HCT116 (cell line): ENCODE results near the gene UBE2O. TPM values are rescaled to one million over a fixed set of nuclear protein-coding genes. Genes with fewer than 3 reads are reported as not detected.

Source experiments
- ATAC-seq: fragments of 200-7000 bp; cut with Tn5 transposase; 2 replicates; pipeline ENCODE4 v1.9.1; 2020; ENCODE audit warnings: mild to moderate bottlenecking, moderate library complexity
- BruUV-seq: library from RNA; stranded (reverse); fragments of 400-500 nt; replicated peaks from 2 replicates; lab custom pipeline; 2021; lab: Mats Ljungman, UMichigan
- CTCF ChIA-PET: fragments of 300-600 bp; sonication (Branson Sonifier 250); formaldehyde crosslinking; loops from one replicate; lab custom pipeline; 2021; ENCODE audit warnings: antibody characterized with exemption; lab: Charles Lee
- POLR2A ChIA-PET: fragments of 300-600, 350-600 bp; sonication (Branson Sonifier 250); formaldehyde crosslinking; loops from one replicate; lab custom pipeline; 2021; ENCODE audit warnings: antibody characterized with exemption; lab: Charles Lee
- RAD21 ChIA-PET, 2 experiments: fragments of 300-600 bp; sonication (Branson Sonifier 250); formaldehyde crosslinking; loops; one replicate each; lab custom pipeline; 2023; ENCODE audit warnings: low total read pairs in 2 of 2; ENCODE audit not compliant: uncharacterized antibody in 2 of 2, unreplicated experiment in 2 of 2, low non-redundant PET in 1 of 2; lab: Charles Lee
- DNase-seq: peaks from one replicate; pipeline ENCODE4 v3.0.0-alpha.2; 2010; ENCODE audit warnings: low read depth, low spot score
- H2AFZ ChIP-seq: fragments of 200-600 bp; shearing (Covaris generic), sonication (generic); 2 replicates; pipeline ENCODE4 v1.6.1; 2017; ENCODE audit warnings: low read depth, mixed run types, mixed read lengths, antibody characterized with exemption, low read length; ENCODE audit not compliant: poor library complexity, severe bottlenecking
- H3K27ac ChIP-seq: 2 replicates; pipeline ENCODE4 v1.5.1; 2012; ENCODE audit warnings: low read depth, low read length
- H3K27me3 ChIP-seq: fragments of 200-600 bp; sonication (generic); 2 replicates; pipeline ENCODE4 v1.6.1; 2016; ENCODE audit warnings: mixed run types, low read length, mixed read lengths; ENCODE audit not compliant: insufficient read depth
- H3K36me3 ChIP-seq, 2 experiments: fragments of 200-500 bp in 1 of 2; fragments of 200-600 bp in 1 of 2; sonication (Bioruptor generic) in 1 of 2; sonication (generic) in 1 of 2; 2 replicates each; pipeline versions ENCODE4 v1.5.1 to v1.6.1; 2014 to 2016; ENCODE audit warnings: low read length in 2 of 2, inconsistent platforms in 1 of 2, mixed read lengths in 1 of 2, mixed run types in 1 of 2; ENCODE audit not compliant: insufficient read depth in 2 of 2, control insufficient read depth in 1 of 2
- H3K4me1 ChIP-seq, 2 experiments: fragments of 200-600 bp in 1 of 2; sonication (generic) in 1 of 2; 2 replicates each; pipeline versions ENCODE4 v1.5.1 to v1.6.1; 2012 to 2017; ENCODE audit warnings: low read length in 2 of 2, inconsistent platforms in 1 of 2, mild to moderate bottlenecking in 1 of 2, mixed read lengths in 1 of 2, mixed run types in 1 of 2, moderate library complexity in 1 of 2; ENCODE audit not compliant: insufficient read depth in 2 of 2, control insufficient read depth in 1 of 2
- H3K4me2 ChIP-seq: fragments of 200-600 bp; sonication (generic); 2 replicates; pipeline ENCODE4 v1.6.1; 2017; ENCODE audit warnings: mixed run types, low read length, mixed read lengths
- H3K4me3 ChIP-seq, 2 experiments: fragments of 200-600 bp in 1 of 2; sonication (generic) in 1 of 2; replicated peaks in 1 of 2; 2 replicates each; pipeline ENCODE4 v1.5.1; 2011 to 2016; ENCODE audit warnings: low read length in 2 of 2, control low read depth in 1 of 2, low read depth in 1 of 2, mild to moderate bottlenecking in 1 of 2, mixed read lengths in 1 of 2, mixed run types in 1 of 2
- H3K79me2 ChIP-seq: fragments of 200-600 bp; sonication (generic); 2 replicates; pipeline ENCODE4 v1.6.1; 2017; ENCODE audit warnings: mild to moderate bottlenecking, mixed run types, low read length, moderate library complexity, mixed read lengths; ENCODE audit not compliant: insufficient read depth
- H3K9ac ChIP-seq: fragments of 200-600 bp; sonication (generic); 2 replicates; pipeline ENCODE4 v1.6.1; 2016; ENCODE audit warnings: low read length, mixed read lengths
- H3K9me2 ChIP-seq: fragments of 200-600 bp; sonication (generic), shearing (Covaris generic); 2 replicates; pipeline ENCODE4 v1.6.1; 2017; ENCODE audit warnings: mixed run types, mild to moderate bottlenecking, moderate library complexity; ENCODE audit not compliant: insufficient read depth
- H3K9me3 ChIP-seq, 2 experiments: fragments of 200-500 bp in 1 of 2; fragments of 200-600 bp in 1 of 2; sonication (Bioruptor generic) in 1 of 2; sonication (generic) in 1 of 2; 2 replicates each; pipeline ENCODE4 v1.6.1; 2014 to 2017; ENCODE audit warnings: low read length in 2 of 2, mixed read lengths in 2 of 2, inconsistent platforms in 1 of 2, low read depth in 1 of 2, mild to moderate bottlenecking in 1 of 2, mixed run types in 1 of 2, moderate library complexity in 1 of 2; ENCODE audit not compliant: control insufficient read depth in 1 of 2, insufficient read depth in 1 of 2
- H4K20me1 ChIP-seq: fragments of 200-600 bp; sonication (generic), shearing (Covaris generic); 2 replicates; pipeline ENCODE4 v1.6.1; 2017; ENCODE audit warnings: mixed run types, mild to moderate bottlenecking, moderate library complexity; ENCODE audit not compliant: insufficient read depth
- CBX3 ChIP-seq: IDR thresholded peaks from 2 replicates; pipeline ENCODE4 v1.6.1; 2012; ENCODE audit warnings: low read depth
- CEBPB ChIP-seq: IDR thresholded peaks from 2 replicates; pipeline ENCODE4 v1.6.1; 2012; ENCODE audit warnings: low read depth
- EGR1 ChIP-seq: IDR thresholded peaks from 2 replicates; pipeline ENCODE4 v1.6.1; 2012; ENCODE audit warnings: low read depth
- EZH2phosphoT487 ChIP-seq: fragments of 200-600 bp; IDR thresholded peaks from 2 replicates; pipeline ENCODE4 v1.6.1; 2018; ENCODE audit warnings: antibody characterized with exemption, borderline replicate concordance
- FOSL1 ChIP-seq: IDR thresholded peaks from 2 replicates; pipeline ENCODE4 v1.6.1; 2012; ENCODE audit warnings: low read depth
- JUND ChIP-seq: IDR thresholded peaks from 2 replicates; pipeline ENCODE4 v1.6.1; 2012
- POLR2A ChIP-seq: IDR thresholded peaks from 2 replicates; pipeline ENCODE4 v1.7.0; 2011; ENCODE audit warnings: borderline replicate concordance; ENCODE audit not compliant: insufficient read depth, insufficient read length; ENCODE audit errors: extremely low read depth
- POLR2AphosphoS5 ChIP-seq: IDR thresholded peaks from 2 replicates; pipeline ENCODE4 v1.6.1; 2011; ENCODE audit warnings: mild to moderate bottlenecking, low read depth, low read length, moderate library complexity
- SIN3A ChIP-seq: IDR thresholded peaks from 2 replicates; pipeline ENCODE4 v1.6.1; 2012; ENCODE audit warnings: low read depth
- SP1 ChIP-seq: IDR thresholded peaks from 2 replicates; pipeline ENCODE4 v1.6.1; 2012; ENCODE audit warnings: low read depth
- TCF7L2 ChIP-seq: IDR thresholded peaks from 2 replicates; pipeline ENCODE4 v1.7.0; 2011; ENCODE audit warnings: borderline replicate concordance, inconsistent platforms; ENCODE audit not compliant: insufficient read depth, insufficient read length; ENCODE audit errors: extremely low read depth
- YY1 ChIP-seq: IDR thresholded peaks from 2 replicates; pipeline ENCODE4 v1.6.1; 2011; ENCODE audit warnings: low read length, low read depth, moderate library complexity, mild to moderate bottlenecking; ENCODE audit not compliant: insufficient replicate concordance; ENCODE audit errors: extremely low read depth
- ZFX ChIP-seq: fragments of 450-650 bp; IDR thresholded peaks from 2 replicates; pipeline ENCODE4 v1.6.1; 2017
- intact Hi-C: fragments of 100-400 bp; cut with micrococcal nuclease; formaldehyde crosslinking; loops from 2 replicates; pipeline ENCODE4 v1.10.0; 2022
- total RNA-seq: library from RNA; stranded (reverse); gene quantifications from one replicate; pipeline ENCODE4 v1.2.1, GENCODE V29; 2021; ENCODE audit not compliant: unreplicated experiment
- TF ChIP-seq, protein P1 (sequence below): IDR thresholded peaks from 2 replicates; pipeline ENCODE4 v1.6.1; 2012
- TF ChIP-seq, protein P2 (sequence below): IDR thresholded peaks from 2 replicates; pipeline ENCODE4 v1.6.1; 2012
- TF ChIP-seq, protein P3 (sequence below), 3 experiments: fragments of 200-600 bp in 1 of 3; sonication (generic) in 1 of 3; IDR thresholded peaks in 2 of 3; conservative IDR thresholded peaks in 1 of 3; 2 replicates each; pipeline ENCODE4 v1.5.1; 2012 to 2017; ENCODE audit warnings: low read depth in 2 of 3, low read length in 2 of 3, antibody characterized with exemption in 1 of 3, borderline replicate concordance in 1 of 3, control low read depth in 1 of 3, mild to moderate bottlenecking in 1 of 3, mixed read lengths in 1 of 3, mixed run types in 1 of 3, moderate library complexity in 1 of 3; ENCODE audit not compliant: insufficient read depth in 1 of 3

Gene UBE2O
- total RNA-seq, 1 experiment from 2014 or later, result 59.1 TPM

DNA sequence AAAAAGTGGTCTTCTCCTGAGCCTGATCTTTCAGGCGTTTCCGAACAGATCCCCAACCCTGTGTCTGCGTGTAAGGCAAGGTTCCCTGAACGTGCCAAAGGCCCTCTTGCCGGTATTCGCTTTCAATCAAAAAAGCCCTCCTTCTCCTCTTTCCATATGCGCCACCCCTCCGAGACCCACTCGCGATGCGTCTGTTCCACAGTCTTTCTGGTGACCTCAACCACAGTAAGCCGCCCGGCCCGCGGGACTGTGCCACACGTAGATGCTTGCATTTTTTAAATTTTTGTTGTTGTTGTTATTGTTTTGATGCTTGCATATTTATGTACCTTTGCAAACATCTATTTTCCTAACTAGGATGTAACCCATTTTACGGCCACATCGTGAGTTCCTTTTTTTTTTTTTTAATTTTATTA, 98.6 kb downstream of the UBE2O start:
- Histone ChIP-seq H3K4me3 (peak overlapping the region; percentile 93 to 99), H2AFZ (peak overlapping the region; percentile 92), H3K79me2 (peaks cover 33% of the 10 kb centered on the region)
- CTCF ChIA-PET, result interaction anchor here (1.1 to 2.4 kb wide), 7 partner anchors 8 to 54 kb away, joined by 3 to 22 read pairs (median 4); no protein-coding TSS in a partner anchor
- POLR2A ChIA-PET, result interaction anchor here (0.9 to 2.2 kb wide), 9 partner anchors 9 to 147 kb away, joined by 3 to 26 read pairs (median 5); partner anchors contain the start of gene RHBDF2
- TF ChIP-seq FOSL1, result no peak
- no peak for TF ChIP-seq EZH2phosphoT487
- no peak for TF ChIP-seq EGR1
- no peak for TF ChIP-seq ZFX
- TF ChIP-seq SIN3A, result no peak; the same call in 1 of the 2 replicates
- TF ChIP-seq JUND, result no peak
- TF ChIP-seq, all 23 proteins: peak for 0
- H3K4me1 ChIP-seq, result peaks cover 0 to 23% of the 10 kb centered on the region in 2 experiments; a peak in 2 of 4 replicates
- H3K9me3 ChIP-seq, result no peaks in the 10 kb centered on the region
- peak overlapping the region; percentile 89 for H3K27ac ChIP-seq
- no peaks in the 10 kb centered on the region for H4K20me1 ChIP-seq
- intact Hi-C loops, result loop anchor here (5.0 kb wide), 1 partner anchor 33 kb away; no protein-coding TSS in a partner anchor
- H3K9me2 ChIP-seq, result no peaks in the 10 kb centered on the region
- H3K4me2 ChIP-seq, result peak overlapping the region; percentile 82
- H3K9ac ChIP-seq, result peak overlapping the region; percentile 87
- H3K27me3 ChIP-seq, result no peaks in the 10 kb centered on the region
- TSS peak; percentile 83 for BruUV-seq
- no peaks in the 10 kb centered on the region for H3K36me3 ChIP-seq
- DNase-seq, result no peak
- RAD21 ChIA-PET, result interaction anchor here (0.5 to 0.7 kb wide), 2 partner anchors 16 to 54 kb away, joined by 3 read pairs; no protein-coding TSS in a partner anchor
- no peak; the same call in 1 of the 2 replicates for ATAC-seq

DNA sequence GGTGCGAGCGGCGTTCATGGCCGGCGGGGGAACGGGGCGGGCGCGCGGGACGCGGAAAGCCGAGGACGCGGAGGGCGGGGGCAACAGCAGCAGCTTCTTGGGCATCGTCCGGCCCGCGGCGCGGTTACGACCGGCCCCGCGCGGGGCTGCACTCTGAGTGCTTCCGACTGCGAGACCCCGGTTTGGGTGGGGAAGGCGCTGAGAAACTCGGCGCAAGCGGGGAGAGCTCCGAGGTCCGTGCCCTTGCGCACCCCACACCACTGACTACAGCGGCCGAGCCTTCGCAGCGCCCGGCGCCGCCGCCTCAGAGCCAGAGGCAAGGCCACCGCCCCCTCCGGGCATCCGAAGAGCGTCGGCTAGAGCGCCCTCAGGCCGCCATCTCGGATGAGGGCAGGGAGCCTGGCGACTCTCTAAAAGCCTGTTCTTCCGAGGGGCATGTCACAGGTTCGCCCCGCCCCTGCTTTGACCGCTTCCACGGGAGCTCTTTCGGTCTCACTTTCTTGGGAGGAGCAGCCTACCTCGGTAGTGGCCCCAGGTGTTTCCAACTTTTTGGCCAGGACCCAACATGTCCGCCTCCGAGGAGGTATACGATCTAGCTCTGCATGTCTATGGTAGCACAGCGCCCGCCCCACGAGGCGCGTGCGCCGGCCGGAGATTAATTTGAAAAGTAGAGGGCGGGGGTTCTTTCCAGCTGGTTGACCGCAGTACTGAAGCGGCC, 99.2 kb downstream of the UBE2O start, which contains the start of gene PRPSAP1:
TSS of gene PRPSAP1 (minus strand) at position 318 of the 718 bp plus-strand sequence. CDS start at position 105, 213 bp downstream.
- ATAC-seq, result peak; percentile 96
- TF ChIP-seq CEBPB (no peak), YY1 (peak; percentile 99), SP1 (no peak), CBX3 (0 out of 2 replicates have a peak, but pooled peaks have one; percentile 5), POLR2A (peak; percentile 97), SIN3A (peak; percentile 83), ZFX (peak; percentile 88; the same call in 1 of the 2 replicates), POLR2AphosphoS5 (peak; percentile 98), EGR1 (peak; percentile 96), TCF7L2 (peak; percentile 65)
- TF ChIP-seq, protein P1, sequence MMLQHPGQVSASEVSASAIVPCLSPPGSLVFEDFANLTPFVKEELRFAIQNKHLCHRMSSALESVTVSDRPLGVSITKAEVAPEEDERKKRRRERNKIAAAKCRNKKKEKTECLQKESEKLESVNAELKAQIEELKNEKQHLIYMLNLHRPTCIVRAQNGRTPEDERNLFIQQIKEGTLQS, result no peak
- TF ChIP-seq, protein P2, sequence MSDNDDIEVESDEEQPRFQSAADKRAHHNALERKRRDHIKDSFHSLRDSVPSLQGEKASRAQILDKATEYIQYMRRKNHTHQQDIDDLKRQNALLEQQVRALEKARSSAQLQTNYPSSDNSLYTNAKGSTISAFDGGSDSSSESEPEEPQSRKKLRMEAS, result peak; percentile 88
- TF ChIP-seq, protein P3, sequence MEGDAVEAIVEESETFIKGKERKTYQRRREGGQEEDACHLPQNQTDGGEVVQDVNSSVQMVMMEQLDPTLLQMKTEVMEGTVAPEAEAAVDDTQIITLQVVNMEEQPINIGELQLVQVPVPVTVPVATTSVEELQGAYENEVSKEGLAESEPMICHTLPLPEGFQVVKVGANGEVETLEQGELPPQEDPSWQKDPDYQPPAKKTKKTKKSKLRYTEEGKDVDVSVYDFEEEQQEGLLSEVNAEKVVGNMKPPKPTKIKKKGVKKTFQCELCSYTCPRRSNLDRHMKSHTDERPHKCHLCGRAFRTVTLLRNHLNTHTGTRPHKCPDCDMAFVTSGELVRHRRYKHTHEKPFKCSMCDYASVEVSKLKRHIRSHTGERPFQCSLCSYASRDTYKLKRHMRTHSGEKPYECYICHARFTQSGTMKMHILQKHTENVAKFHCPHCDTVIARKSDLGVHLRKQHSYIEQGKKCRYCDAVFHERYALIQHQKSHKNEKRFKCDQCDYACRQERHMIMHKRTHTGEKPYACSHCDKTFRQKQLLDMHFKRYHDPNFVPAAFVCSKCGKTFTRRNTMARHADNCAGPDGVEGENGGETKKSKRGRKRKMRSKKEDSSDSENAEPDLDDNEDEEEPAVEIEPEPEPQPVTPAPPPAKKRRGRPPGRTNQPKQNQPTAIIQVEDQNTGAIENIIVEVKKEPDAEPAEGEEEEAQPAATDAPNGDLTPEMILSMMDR (IDR thresholded peaks at IDR 0.05 in 2 of 3, conservative IDR thresholded peaks at IDR 0.05 in 1 of 3; ENCODE audit: borderline replicate concordance in 1 of 3, insufficient read depth in 1 of 3, low read depth in 2 of 3, low read length in 2 of 3), result peak in 1 of 3 experiments; percentile 62; a peak in 2 of 6 replicates
- RAD21 ChIA-PET, result interaction anchor here (0.5 to 0.7 kb wide), 3 partner anchors 16 to 55 kb away, joined by 3 read pairs; no protein-coding TSS in a partner anchor
- Histone ChIP-seq H3K4me2 (peak within 1 kb of the TSS; percentile 82), H3K4me3 (peak within 1 kb of the TSS; percentile 93 to 99), H3K27ac (peak within 1 kb of the TSS; percentile 89), H3K79me2 (peaks cover 37% of the 10 kb centered on the region), H3K9ac (peak within 1 kb of the TSS; percentile 87), H3K9me3 (no peaks in the 10 kb centered on the region), H2AFZ (peak within 1 kb of the TSS; percentile 92), H3K4me1 (peaks cover 0 to 23% of the 10 kb centered on the region in 2 experiments; a peak in 2 of 4 replicates), H3K36me3 (no peaks in the 10 kb centered on the region), H3K27me3 (no peaks in the 10 kb centered on the region), H3K9me2 (no peaks in the 10 kb centered on the region), H4K20me1 (peaks cover under 1% of the 10 kb centered on the region; the same call in 1 of the 2 replicates)
- CTCF ChIA-PET, result interaction anchor here (1.1 to 2.4 kb wide), 8 partner anchors 8 to 78 kb away, joined by 3 to 22 read pairs (median 4); no protein-coding TSS in a partner anchor
- no TSS peak for BruUV-seq
- POLR2A ChIA-PET, result interaction anchor here (0.5 to 2.2 kb wide), 12 partner anchors 9 to 1079 kb away, joined by 3 to 26 read pairs (median 4); partner anchors contain the start of genes RHBDF2 and WBP2
- DNase-seq, result peak; percentile 93
- intact Hi-C loops, result loop anchor here (5.0 kb wide), 1 partner anchor 34 kb away; no protein-coding TSS in a partner anchor
